ENCODE data around the gene CCDC27. TPM values are rescaled to one million over a fixed set of nuclear protein-coding genes. Genes with fewer than 3 reads are reported as not detected.

CCDC27 gene
- total RNA-seq, 1 experiment from 2014 or later: not detected

DNA sequence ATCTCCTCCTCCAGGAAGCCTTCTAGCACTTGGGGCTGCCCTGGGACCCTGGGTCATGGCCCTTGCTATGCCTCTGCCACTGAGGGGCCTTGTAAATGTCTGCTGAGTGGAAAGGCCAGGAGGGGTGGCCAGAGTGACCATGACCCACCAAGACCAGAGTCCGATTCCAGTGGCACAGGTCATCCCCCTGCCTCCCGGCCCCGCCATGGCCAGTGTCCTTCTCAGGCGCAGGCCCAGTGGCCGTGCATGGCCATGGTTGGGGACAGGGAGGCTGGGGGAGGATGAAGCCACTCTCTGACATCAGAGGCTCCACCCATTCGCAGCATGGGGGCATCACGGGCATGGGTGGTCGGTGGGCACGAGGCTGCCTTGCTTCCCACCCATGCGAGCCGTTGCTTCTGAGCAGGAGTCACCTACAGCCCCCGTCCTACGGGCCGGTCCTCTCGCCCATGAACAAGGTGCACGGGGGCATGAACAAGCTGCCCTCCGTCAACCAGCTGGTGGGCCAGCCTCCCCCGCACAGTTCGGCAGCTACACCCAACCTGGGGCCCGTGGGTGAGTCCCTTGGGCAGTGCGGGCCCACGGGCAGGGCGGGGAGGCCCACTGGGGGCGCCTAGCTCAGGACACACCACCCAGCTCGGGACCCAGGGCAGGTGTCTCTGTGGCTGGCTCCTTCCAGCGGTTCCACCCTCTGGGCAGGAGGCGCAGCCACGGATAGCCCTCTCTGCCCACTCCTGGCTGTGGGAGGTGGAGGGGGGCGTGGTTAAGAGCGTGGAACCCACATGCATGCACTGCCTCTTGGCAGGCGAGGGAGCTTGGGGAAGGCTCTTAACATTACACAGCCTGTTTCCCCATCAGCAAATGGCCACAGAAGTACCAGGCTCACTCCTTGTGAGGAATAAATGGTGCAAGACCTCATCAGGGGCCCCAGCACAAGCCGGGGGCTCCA lies 22.4 kb upstream of the CCDC27 start:
- no peaks in the 10 kb centered on the region for H3K4me1 ChIP-seq (ENCODE audit: insufficient read depth, low read length)
- ATAC-seq (no peak; the same call in 1 of the 2 replicates), DNase-seq (no peak)
- H2AFZ ChIP-seq (ENCODE audit: low read length): no peak overlapping the region
- TF ChIP-seq EZH2phosphoT487 (IDR thresholded peaks at IDR 0.05; ENCODE audit: borderline replicate concordance, low read length) (no peak), EZH2 (IDR thresholded peaks at IDR 0.05; ENCODE audit: low read length, unreplicated experiment) (no peak), CTCF (conservative IDR thresholded peaks at IDR 0.05; ENCODE audit: low read depth, low read length) (no peak)
- no peak overlapping the region for H3K9ac ChIP-seq (ENCODE audit: low read length)
- no peaks in the 10 kb centered on the region for H3K9me2 ChIP-seq (replicated peaks; ENCODE audit: low read length)
- no peaks in the 10 kb centered on the region for H3K9me3 ChIP-seq (ENCODE audit: low read length)
- H3K79me2 ChIP-seq (ENCODE audit: low read length): no peaks in the 10 kb centered on the region
- CTCF ChIA-PET: interaction anchor here (0.9 kb wide), 1 partner anchor 277 kb away, joined by 3 read pairs; no protein-coding TSS in a partner anchor
- H3F3A ChIP-seq (ENCODE audit: low read length, unreplicated experiment): no peaks in the 10 kb centered on the region
- no TSS peak for BruUV-seq (replicated peaks)
- no peaks in the 10 kb centered on the region for H4K20me1 ChIP-seq (ENCODE audit: low read length)
- intact Hi-C loops (cut with micrococcal nuclease): no loop called here
- H3K27ac ChIP-seq (ENCODE audit: low read length): no peak overlapping the region
- H3K27me3 ChIP-seq (ENCODE audit: low read length): peaks cover 6% of the 10 kb centered on the region; the same call in 1 of the 2 replicates
- H3K36me3 ChIP-seq (ENCODE audit: low read depth, low read length): no peaks in the 10 kb centered on the region
- H3K4me3 ChIP-seq (ENCODE audit: low read length): no peak overlapping the region
- no peak overlapping the region for H3K4me2 ChIP-seq (ENCODE audit: low read length)
- POLR2A ChIA-PET (ENCODE audit: unreplicated experiment): no interaction called here

DNA sequence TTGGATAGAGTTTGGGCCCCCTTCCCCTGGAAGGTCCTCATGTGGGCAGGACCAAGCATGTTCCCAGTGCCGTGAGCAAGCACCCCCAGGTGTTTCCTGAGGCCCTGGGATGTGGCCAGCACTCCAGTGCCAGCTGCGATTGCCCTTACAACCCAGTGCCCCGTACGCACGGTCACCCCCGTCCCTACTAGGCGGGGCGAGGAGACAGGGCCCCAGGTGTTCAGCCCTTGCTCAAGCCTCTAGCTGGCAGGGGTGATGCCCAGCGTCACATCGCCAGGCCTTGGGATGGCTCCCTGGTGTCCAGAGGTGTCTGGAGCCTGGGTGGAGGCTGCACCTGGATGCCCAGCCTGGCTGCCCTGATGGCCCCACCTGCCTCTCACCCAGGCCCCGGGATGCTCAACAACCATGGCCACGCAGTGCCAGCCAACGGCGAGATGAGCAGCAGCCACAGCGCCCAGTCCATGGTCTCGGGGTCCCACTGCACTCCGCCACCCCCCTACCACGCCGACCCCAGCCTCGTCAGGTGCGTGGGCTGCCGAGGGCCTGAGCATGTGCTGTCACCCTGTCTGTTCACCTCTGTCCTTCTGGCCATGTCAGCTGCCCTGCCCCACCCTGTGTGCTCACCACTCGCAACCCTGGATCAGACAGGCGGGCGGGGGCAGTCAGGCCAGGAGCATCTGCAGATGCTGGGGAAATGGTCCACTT lies 21.6 kb upstream of the CCDC27 start:
- Histone ChIP-seq H3K4me1 (ENCODE audit: insufficient read depth, low read length) (no peaks in the 10 kb centered on the region), H3K4me2 (ENCODE audit: low read length) (no peak overlapping the region), H4K20me1 (ENCODE audit: low read length) (no peaks in the 10 kb centered on the region), H3K9ac (ENCODE audit: low read length) (no peak overlapping the region), H3K9me2 (replicated peaks; ENCODE audit: low read length) (no peaks in the 10 kb centered on the region), H3K9me3 (ENCODE audit: low read length) (no peaks in the 10 kb centered on the region), H3K27ac (ENCODE audit: low read length) (no peak overlapping the region), H3K27me3 (ENCODE audit: low read length) (peaks cover 6% of the 10 kb centered on the region; the same call in 1 of the 2 replicates), H3K36me3 (ENCODE audit: low read depth, low read length) (no peaks in the 10 kb centered on the region), H3F3A (ENCODE audit: low read length, unreplicated experiment) (no peaks in the 10 kb centered on the region), H3K79me2 (ENCODE audit: low read length) (no peaks in the 10 kb centered on the region), H2AFZ (ENCODE audit: low read length) (no peak overlapping the region), H3K4me3 (ENCODE audit: low read length) (no peak overlapping the region)
- ATAC-seq (no peak; the same call in 1 of the 2 replicates), DNase-seq (no peak)
- CTCF ChIA-PET: interaction anchor here (0.9 kb wide), 1 partner anchor 278 kb away, joined by 3 read pairs; no protein-coding TSS in a partner anchor
- no peak for TF ChIP-seq EZH2phosphoT487 (IDR thresholded peaks at IDR 0.05; ENCODE audit: borderline replicate concordance, low read length)
- TF ChIP-seq EZH2 (IDR thresholded peaks at IDR 0.05; ENCODE audit: low read length, unreplicated experiment): no peak
- TF ChIP-seq CTCF (conservative IDR thresholded peaks at IDR 0.05; ENCODE audit: low read depth, low read length): no peak
- BruUV-seq (replicated peaks): no TSS peak
- intact Hi-C loops (cut with micrococcal nuclease): no loop called here
- POLR2A ChIA-PET (ENCODE audit: unreplicated experiment): no interaction called here
